Posterior cingulate gyrus (tissue), 11 donors: ENCODE results near the gene PSMD9.
"Not testable (repeated sequence)": the region's sequence is repeated elsewhere in the genome, so short reads cannot be mapped to it uniquely, and the experiment has no call there.

Source experiments
- DNase-seq, 10 donors: peaks; one replicate each; pipeline versions ENCODE4 v3.0.0 to v3.0.0-alpha.2; 2020 to 2021; ENCODE audit warnings: mixed read lengths in 3 of 10
- intact Hi-C: fragments of 100-400 bp; cut with DNase I; formaldehyde crosslinking; loops from one replicate; pipeline ENCODE4 v1.15.1; 2023

The PSMD9 gene

DNA sequence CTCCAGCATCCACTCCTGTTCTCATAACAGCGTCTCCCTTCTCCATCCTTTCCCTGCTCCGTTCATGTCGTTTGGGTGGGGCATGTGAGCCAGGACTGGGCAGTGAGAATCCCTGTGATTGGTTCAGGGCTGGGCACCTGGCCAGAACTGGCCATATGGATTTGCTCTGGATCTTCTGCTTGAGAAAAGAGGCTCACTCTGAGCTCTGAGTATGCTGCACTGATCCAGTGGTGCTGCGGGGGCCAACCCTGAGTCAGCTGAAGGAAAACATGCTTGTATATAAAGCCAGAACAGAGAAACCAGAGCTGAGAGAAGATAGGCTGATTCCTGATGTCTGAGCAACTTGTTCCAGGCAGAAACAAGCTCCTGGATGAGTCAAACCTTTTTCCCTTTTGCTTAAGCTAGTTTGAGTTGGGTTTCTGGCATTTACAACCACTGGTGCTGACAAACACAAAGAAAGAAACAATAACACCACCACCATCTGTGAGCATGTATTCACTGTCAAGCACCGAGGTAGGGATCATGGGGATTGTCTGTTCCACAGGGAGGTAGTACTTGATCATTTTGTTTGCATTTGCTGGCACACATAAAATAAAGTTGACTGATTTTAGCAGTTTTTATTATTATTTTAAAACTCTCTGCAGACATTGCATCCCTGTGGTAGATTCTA is 15.9 kb upstream of the PSMD9 start:
- peak; percentile 36 to 96 (median 74) for DNase-seq
- intact Hi-C loops = no loop called here

DNA sequence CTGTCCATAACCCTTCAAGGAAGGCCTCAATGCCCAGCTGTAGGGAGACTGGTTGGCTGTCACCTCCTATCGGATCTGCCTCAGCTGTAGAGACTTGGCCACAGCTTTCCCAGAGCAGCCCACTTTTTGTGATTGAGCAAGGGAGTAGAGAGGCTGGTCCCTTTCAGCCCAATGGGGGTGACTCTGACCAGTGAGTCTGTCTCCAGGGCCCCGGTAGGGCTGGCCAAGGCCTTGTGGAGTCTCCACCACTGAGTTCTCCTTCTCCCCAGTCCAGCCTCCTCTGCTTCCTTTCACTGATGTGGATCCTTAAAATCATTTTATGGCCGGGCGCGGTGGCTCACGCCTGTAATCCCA is 15.4 kb upstream of the PSMD9 start:
- intact Hi-C loops = no loop called here

DNA sequence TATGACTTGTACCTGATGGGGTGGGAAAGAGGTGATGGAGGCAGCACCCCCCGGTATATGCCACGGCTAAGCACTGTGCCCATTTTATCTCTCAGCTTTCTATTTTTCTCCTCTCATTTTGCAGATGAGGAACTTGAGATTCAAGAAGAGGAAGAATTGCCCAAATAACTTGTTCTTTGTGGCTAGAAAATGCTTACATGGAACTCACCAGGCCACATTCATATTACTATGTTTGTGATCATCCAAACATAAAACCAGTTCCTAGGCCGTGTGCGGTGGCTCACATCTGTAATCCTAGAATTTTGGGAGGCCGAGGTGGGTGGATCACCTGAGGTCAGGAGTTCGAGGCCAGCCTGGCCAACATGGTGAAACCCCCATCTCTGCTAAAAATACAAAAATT is 14.5 kb upstream of the PSMD9 start:
- intact Hi-C loops = no loop called here

More for the DNA sequence above, 15.4 kb upstream of the PSMD9 start:
- DNase-seq = peak in 1 of 10 donors; percentile 32

DNA sequence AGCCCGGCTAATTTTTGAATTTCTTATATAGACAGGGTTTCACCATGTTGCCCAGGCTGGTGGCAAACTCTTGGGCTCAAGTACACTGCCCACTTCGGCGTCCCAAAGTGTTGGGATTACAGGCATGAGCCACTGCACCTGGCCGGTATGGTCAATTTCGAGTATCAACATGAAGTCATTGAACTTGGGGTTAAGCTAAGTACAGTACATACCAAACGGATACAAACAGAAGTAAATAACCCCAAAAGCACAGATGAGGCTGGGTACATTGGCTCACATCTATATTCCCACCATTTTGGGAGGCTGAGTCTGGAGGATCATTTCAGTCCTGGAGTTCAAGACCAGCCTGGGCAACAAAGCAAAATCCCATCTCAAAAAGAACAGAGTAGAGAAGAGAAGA is 13.0 kb upstream of the PSMD9 start:
- peak in 1 of 10 donors; percentile 55 for DNase-seq
- intact Hi-C loops = no loop called here

More for the DNA sequence above, 14.5 kb upstream of the PSMD9 start:
- peak in 1 of 10 donors; percentile 13 for DNase-seq

GRCh38 chr12:121876080-121876447 is 12.5 kb upstream of the PSMD9 start:
- intact Hi-C loops = not testable (repeated sequence)
- DNase-seq = peak in 1 of 10 donors; percentile 30

DNA sequence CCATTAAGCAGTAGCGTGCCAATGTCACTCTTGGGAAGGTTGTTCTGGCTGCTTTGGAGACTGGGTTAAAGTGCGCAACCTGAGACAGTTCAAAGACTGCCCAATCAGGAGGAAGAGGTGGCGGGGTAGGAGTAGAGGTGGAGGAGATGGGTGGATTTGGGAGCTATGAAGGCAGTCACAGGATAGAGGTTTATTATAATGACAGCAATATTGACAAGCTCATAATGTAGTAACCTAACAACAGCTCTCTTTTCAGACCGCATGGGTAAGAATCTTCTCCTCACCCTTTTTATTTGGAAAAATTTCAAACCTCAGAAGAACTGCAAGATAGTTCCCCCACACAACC is 5.3 kb upstream of the PSMD9 start:
- intact Hi-C loops = no loop called here
- DNase-seq = no peak

DNA sequence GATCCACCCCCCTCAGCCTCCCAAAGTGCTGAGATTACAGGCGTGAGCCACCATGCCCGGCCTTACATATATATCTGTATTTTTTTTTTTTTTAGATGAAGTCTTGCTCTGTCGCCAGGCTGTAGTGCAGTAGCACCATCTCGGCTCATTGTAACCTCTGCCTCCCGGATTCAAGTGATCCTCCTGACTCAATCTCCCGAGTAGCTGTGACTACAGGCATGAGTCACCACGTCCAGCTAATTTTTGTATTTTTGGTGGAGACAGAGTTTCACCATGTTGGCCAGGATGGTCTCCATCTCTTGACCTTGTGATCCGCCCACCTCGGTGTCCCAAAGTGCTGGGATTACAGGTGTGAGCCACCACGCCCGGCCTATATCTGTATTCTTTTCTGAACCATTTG is 3.5 kb upstream of the PSMD9 start:
- intact Hi-C loops = loop anchor here (5.0 kb wide), 1 partner anchor 188 kb away; no protein-coding TSS in a partner anchor
- DNase-seq = peak in 1 of 10 donors; percentile 55

DNA sequence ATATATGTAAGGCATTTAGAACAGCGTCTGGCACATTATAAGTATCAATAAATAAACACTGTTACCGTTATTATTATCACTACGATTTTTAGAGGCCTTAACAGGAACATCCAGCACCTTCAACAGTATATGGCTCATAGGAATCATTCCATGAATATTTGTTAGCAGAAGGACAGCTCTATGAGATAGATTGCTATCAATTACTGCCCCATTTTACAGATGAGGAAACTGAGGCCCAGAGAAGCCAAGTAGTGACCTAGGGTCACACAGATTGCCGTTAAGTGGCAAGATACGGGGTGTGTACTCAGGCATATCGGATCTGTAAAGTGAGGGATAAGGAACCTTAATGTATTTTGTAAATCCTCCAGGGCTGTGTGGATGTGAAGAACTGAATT is 510 bp upstream of the PSMD9 start:
- DNase-seq = no peak
- intact Hi-C loops = loop anchor here (2.0 to 5.0 kb wide), 2 partner anchors 93 to 191 kb away; no protein-coding TSS in a partner anchor

- intact Hi-C loops = loop anchor here (2.0 to 5.0 kb wide), 2 partner anchors 94 to 192 kb away; no protein-coding TSS in a partner anchor
These were observed 659 bp downstream of the PSMD9 start for GRCh38 chr12:121889274-121889624.

DNA sequence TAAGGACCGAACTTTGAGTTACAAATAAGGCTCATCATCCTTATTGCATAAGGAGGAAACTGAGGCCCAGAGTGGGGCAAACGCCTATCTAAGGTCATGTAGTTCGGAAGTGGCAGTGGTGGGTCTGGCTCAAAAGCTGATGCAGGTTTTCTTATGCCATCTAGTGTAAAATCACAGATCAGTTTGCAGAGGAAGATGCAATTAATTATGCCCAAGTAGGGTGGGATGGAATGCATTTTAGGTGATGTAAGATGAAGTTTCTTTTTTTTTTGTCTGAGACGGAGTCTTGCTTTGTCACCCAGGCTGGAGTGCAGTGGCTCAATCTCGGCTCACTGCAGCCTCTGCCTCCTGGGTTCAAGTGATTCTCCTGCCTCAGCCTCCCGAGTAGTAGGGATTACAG is 1.1 kb downstream of the PSMD9 start:
- intact Hi-C loops = loop anchor here (2.0 to 5.0 kb wide), 2 partner anchors 95 to 192 kb away; no protein-coding TSS in a partner anchor
- DNase-seq = peak in 1 of 10 donors; percentile 4

More at GRCh38 chr12:121889274-121889624, 659 bp downstream of the PSMD9 start:
- peak in 1 of 10 donors; percentile 4 for DNase-seq

DNA sequence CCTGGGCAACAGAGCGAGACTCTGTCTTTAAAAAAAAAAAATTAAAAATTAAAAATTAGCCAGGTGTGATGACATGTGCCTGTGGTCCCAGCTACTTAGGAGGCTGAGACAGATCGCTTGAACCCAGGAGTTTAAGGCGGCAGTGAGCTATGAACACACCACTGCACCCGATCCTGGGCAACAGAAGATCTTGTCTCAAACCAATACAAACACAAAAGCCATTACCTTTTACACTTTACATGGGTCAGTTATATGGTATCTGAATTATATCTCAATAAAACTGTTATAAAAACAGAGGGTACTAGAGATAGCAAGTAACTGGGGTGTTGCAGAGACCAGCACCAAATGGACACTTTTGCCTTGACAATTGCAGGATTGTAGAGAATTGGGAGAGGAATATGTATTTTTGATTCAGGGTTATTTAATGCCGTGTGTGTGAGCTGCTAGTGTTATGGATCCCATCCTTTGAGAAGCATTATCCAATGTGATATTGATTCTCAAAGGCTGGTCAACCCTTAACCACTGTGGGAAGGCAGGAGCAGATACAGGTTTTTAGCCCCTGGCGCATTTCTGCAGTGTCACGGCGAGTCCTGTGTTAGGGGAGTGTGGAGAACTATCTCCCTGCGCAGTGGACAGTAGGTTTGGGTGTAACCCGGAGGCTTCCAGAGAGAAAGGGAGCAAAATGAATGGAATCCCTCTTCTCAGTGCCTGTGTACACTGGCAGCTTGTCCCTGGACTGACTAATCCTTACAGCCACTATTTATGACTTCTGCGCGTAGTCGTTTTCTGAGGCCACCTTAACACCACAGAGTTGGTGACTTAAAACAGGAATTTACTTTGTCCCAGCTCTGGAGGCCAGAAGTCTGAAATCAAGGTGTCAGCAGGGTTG is 4.3 kb downstream of the PSMD9 start:
- no peak for DNase-seq
- intact Hi-C loops = no loop called here

DNA sequence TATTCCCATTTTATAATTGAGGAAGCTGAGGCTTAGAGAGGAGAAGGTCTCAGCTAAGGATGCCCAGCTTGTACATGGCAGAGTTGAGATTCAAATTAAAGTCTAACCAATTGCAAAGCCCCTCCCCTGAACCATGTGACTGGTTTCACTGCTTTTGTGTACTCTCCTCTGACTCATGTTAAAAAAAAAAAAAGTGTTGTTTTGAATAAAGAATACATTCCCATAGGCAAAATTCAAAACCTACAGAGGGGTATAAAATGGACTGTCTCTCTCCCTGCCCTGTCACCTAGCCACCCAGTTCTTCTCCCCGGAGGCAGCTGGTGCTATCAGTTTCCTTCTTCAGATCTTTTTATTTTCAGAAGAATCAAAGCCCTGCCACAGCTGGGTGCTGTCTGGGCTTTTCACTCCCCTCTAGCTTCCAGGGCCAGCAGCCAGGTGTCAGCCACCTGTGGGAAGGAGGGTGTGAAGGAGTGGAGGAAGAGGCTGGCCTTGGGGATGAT is 5.4 kb downstream of the PSMD9 start:
- DNase-seq = peak in 1 of 10 donors; percentile 51
- intact Hi-C loops = no loop called here

- intact Hi-C loops = no loop called here
- peak in 1 of 10 donors; percentile 70 for DNase-seq
These were observed 6.0 kb downstream of the PSMD9 start for GRCh38 chr12:121894633-121895032.

GRCh38 chr12:121898287-121898686 is 9.7 kb downstream of the PSMD9 start:
- DNase-seq = peak in 1 of 10 donors; percentile 3
- intact Hi-C loops = no loop called here

GRCh38 chr12:121899590-121899989 is 11.0 kb downstream of the PSMD9 start:
- intact Hi-C loops = no loop called here
- no peak for DNase-seq

GRCh38 chr12:121903202-121903601 is 14.6 kb downstream of the PSMD9 start:
- peak in 1 of 10 donors; percentile 7 for DNase-seq
- intact Hi-C loops = no loop called here

- DNase-seq = no peak
- intact Hi-C loops = no loop called here
These were observed 17.2 kb downstream of the PSMD9 start for GRCh38 chr12:121905746-121906145.

DNA sequence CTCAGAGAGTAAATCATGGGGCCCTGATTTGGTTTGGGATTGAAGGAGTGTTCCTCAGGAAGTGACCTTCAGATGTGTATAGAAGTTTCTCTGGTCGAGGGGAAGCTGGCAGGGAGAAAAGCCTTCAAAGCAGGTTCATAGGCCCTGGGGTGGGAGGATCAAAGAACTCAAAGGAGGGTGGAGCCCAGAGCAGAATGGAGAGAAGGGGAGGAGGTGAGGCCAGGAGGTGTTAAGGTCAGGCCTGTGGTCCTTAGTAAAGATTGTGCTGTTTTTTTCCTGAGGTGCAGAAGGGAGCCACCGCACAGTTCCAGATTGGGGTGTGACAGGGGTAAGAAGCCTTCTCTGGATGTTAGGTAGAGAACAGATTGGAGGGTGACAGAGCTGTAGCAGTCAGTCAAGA is 20.1 kb downstream of the PSMD9 start:
- intact Hi-C loops = no loop called here

DNA sequence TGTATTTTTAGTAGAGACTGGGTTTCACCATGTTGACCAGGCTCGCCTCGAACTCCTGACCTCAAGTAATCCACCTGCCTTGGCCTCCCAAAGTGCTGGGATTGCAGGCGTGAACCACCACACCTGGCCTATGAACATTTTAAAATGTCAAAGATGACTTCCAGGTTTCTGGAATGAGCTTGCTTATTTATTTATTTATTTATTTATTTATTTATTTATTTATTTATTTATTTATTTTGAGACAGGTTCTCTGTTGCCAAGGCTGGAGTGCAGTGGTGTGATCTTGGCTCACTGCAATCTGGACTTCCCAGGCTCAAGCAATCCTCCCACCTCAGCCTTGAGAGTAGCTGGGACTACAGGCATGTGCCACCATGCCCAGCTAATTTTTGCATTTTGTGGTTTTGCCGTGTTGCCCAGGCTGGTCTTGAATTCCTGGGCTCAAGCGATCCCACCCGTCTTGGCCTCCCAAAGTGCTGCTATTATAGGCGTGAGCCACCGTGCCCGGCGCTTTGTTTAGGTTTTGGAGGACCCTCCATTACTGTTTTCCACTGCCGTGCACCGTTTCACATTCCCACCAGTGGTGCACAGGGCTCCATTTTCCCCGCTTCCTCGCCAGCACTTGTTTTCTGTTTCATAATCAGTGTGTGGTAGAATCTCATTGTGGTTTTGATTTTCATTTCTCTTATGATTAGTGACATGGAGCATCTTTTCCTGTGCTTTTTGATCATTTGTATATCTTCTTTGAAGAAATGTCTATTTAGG is 23.4 kb downstream of the PSMD9 start:
- intact Hi-C loops = no loop called here
- no peak for DNase-seq

More for the DNA sequence above, 20.1 kb downstream of the PSMD9 start:
- peak in 1 of 10 donors; percentile 2 for DNase-seq

- peak in 1 of 10 donors; percentile 5 for DNase-seq
These were observed 27.3 kb downstream of the PSMD9 start for GRCh38 chr12:121915841-121916321.

More at GRCh38 chr12:121915841-121916321, 27.3 kb downstream of the PSMD9 start:
- intact Hi-C loops = loop anchor here (5.0 kb wide), 1 partner anchor 206 kb away; no protein-coding TSS in a partner anchor
